Loucy (cell line): ENCODE results near the gene TANGO2.

ENCODE experiments used
- H2AFZ ChIP-seq: fragments of 200-600 bp; sonication (generic); 2 replicates; pipeline ENCODE4 v1.6.0; 2016; ENCODE audit warnings: antibody characterized with exemption, mild to moderate bottlenecking, low read length, moderate library complexity
- H3F3A ChIP-seq: fragments of 200-600 bp; 2 replicates; pipeline ENCODE4 v1.6.0; 2016; ENCODE audit warnings: antibody characterized with exemption, low read depth, mild to moderate bottlenecking
- H3K27me3 ChIP-seq: fragments of 200-600 bp; sonication (generic); 2 replicates; pipeline ENCODE4 v1.6.1; 2014; ENCODE audit warnings: low read length, mild to moderate bottlenecking; ENCODE audit not compliant: insufficient read depth, poor library complexity, severe bottlenecking
- H3K36me3 ChIP-seq: fragments of 200-600 bp; sonication (generic); 2 replicates; pipeline ENCODE4 v1.6.1; 2016; ENCODE audit warnings: low read length; ENCODE audit not compliant: insufficient read depth
- H3K4me1 ChIP-seq: fragments of 200-600 bp; sonication (generic); 2 replicates; pipeline ENCODE4 v1.5.1; 2014; ENCODE audit warnings: low read length, mild to moderate bottlenecking; ENCODE audit not compliant: insufficient read depth, poor library complexity, severe bottlenecking
- H3K4me2 ChIP-seq: fragments of 200-600 bp; sonication (generic); 2 replicates; pipeline ENCODE4 v1.6.0; 2014; ENCODE audit warnings: antibody characterized with exemption, low read length, low read depth, mild to moderate bottlenecking; ENCODE audit not compliant: poor library complexity, severe bottlenecking
- H3K4me3 ChIP-seq: fragments of 200-600 bp; sonication (generic); 2 replicates; pipeline ENCODE4 v1.5.1; 2014; ENCODE audit warnings: low read length, mild to moderate bottlenecking, mixed read lengths; ENCODE audit not compliant: poor library complexity, severe bottlenecking
- H3K79me2 ChIP-seq: fragments of 200-600 bp; sonication (generic); 2 replicates; pipeline ENCODE4 v1.6.1; 2014; ENCODE audit warnings: low read length; ENCODE audit not compliant: insufficient read depth
- H3K9ac ChIP-seq: fragments of 200-600 bp; sonication (generic); 2 replicates; pipeline ENCODE4 v1.6.0; 2014; ENCODE audit warnings: mild to moderate bottlenecking, low read depth, low read length, moderate library complexity; ENCODE audit not compliant: poor library complexity, severe bottlenecking
- H3K9me2 ChIP-seq: fragments of 200-600 bp; sonication (generic); replicated peaks from 2 replicates; pipeline ENCODE4 v1.6.1; 2016; ENCODE audit warnings: low read depth, low read length, mixed read lengths
- H3K9me3 ChIP-seq: fragments of 200-600 bp; sonication (generic); 2 replicates; pipeline ENCODE4 v1.6.1; 2014; ENCODE audit warnings: mild to moderate bottlenecking, antibody characterized with exemption, low read length, low read depth; ENCODE audit not compliant: insufficient read depth
- H4K20me1 ChIP-seq: fragments of 200-600 bp; sonication (generic); 2 replicates; pipeline ENCODE4 v1.6.0; 2014; ENCODE audit warnings: antibody characterized with exemption, low read length, mild to moderate bottlenecking; ENCODE audit not compliant: insufficient read depth, poor library complexity, severe bottlenecking
- CTCF ChIP-seq: fragments of 200-600 bp; sonication (generic); conservative IDR thresholded peaks from 2 replicates; pipeline ENCODE4 v1.5.1; 2014; ENCODE audit warnings: mild to moderate bottlenecking, antibody characterized with exemption, low read length
- EZH2phosphoT487 ChIP-seq: fragments of 200-600 bp; IDR thresholded peaks from 2 replicates; pipeline ENCODE4 v1.6.1; 2018; ENCODE audit warnings: antibody characterized with exemption, mild to moderate bottlenecking, moderate library complexity, borderline replicate concordance

TANGO2 gene

DNA sequence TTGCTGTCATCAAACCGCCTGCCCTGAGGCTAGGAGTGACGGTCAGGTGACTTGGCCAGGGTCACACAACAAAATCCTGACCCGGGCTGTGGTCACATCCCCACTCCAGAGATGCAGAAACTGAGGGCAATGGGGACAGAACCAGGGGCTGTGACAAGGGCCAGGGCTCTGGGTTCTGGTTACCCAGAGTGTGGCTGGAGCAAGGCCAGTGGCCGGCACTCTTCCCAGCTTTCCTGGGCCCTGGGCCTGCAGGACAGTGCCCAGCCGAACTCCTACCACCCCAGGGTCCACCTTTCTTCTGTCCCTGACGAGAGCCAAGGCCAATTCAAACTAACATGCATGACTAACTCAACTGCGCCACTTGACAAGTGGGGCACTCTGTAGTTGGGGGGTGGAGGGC lies 40.1 kb upstream of the TANGO2 start:
- no peak overlapping the region for H3K9ac ChIP-seq
- H3K27me3 ChIP-seq: no peaks in the 10 kb centered on the region
- H3K9me3 ChIP-seq: no peaks in the 10 kb centered on the region
- H3K36me3 ChIP-seq: no peaks in the 10 kb centered on the region
- no peak for TF ChIP-seq EZH2phosphoT487
- no peak for TF ChIP-seq CTCF
- H3F3A ChIP-seq: no peaks in the 10 kb centered on the region
- H3K4me1 ChIP-seq: peaks cover 6% of the 10 kb centered on the region
- H3K4me2 ChIP-seq: no peak overlapping the region
- no peaks in the 10 kb centered on the region for H3K9me2 ChIP-seq
- H3K79me2 ChIP-seq: no peaks in the 10 kb centered on the region
- H3K4me3 ChIP-seq: no peak overlapping the region
- H4K20me1 ChIP-seq: no peaks in the 10 kb centered on the region
- H2AFZ ChIP-seq: no peak overlapping the region

- no peak overlapping the region for H3K4me3 ChIP-seq
- no peak overlapping the region for H3K4me2 ChIP-seq
- H3K4me1 ChIP-seq: no peaks in the 10 kb centered on the region
- H3K9ac ChIP-seq: no peak overlapping the region
- H3K9me3 ChIP-seq: no peaks in the 10 kb centered on the region
- H3K9me2 ChIP-seq: no peaks in the 10 kb centered on the region
- H4K20me1 ChIP-seq: no peaks in the 10 kb centered on the region
- H3K36me3 ChIP-seq: no peaks in the 10 kb centered on the region
- no peak overlapping the region for H2AFZ ChIP-seq
- no peak for TF ChIP-seq EZH2phosphoT487
- TF ChIP-seq CTCF: no peak
- H3F3A ChIP-seq: no peaks in the 10 kb centered on the region
- no peaks in the 10 kb centered on the region for H3K27me3 ChIP-seq
- no peaks in the 10 kb centered on the region for H3K79me2 ChIP-seq
Observed at GRCh38 chr22:19981171-19981960, 39.5 kb upstream of the TANGO2 start.

DNA sequence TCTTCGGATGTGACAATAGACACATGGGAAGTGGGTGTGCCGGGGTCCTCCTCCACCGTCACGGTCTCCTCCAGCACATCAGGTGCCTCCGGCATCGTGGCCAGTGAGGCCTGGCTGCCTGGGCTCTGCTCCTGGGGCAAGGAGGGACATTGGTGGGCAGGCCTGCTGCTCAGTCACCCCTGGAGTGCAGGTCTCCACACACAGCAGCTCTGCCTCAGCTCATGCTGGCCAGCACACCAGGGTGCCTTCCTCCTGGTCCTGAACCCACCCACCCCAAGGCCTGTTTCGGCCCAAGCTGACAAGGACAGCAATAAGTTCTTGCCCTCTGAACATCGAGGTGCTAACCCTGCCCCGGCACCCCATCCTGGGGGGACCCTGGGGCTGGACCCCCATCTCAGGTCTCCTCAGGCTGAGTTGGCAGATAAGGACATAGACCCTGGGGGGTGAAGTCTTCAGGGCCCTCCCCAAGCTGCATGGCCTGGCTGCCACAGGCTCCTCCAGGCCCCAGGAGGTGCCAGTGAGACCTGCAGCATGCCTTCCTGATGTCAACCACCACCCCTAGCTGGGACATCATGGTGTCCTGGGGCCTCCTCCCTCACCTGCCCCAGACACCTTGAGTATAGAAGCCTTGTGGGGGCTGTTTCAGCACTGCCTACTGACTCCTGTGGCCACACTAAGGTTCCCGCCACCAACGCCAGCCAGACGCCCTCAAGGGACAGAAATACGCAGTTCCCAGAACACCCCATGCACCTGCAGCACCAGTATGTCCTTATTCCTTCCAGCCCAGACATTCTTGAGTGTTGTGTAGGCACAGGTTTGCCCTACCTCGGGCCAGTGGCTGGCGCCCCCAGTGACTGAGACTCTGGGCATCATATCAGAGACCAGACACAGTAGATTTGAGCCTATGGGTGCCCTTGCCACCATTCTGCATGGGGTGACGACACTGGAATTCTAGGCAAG lies 38.7 kb upstream of the TANGO2 start:
- Histone ChIP-seq H3K36me3 (no peaks in the 10 kb centered on the region), H3K4me2 (no peak overlapping the region), H3K79me2 (no peaks in the 10 kb centered on the region)

More for the DNA sequence above, 38.7 kb upstream of the TANGO2 start:
- Histone ChIP-seq H3K9me2 (no peaks in the 10 kb centered on the region), H3K9ac (no peak overlapping the region), H2AFZ (no peak overlapping the region), H3K4me3 (no peak overlapping the region), H3K9me3 (no peaks in the 10 kb centered on the region), H3F3A (no peaks in the 10 kb centered on the region), H3K4me1 (peaks cover 2% of the 10 kb centered on the region), H4K20me1 (no peaks in the 10 kb centered on the region), H3K27me3 (no peaks in the 10 kb centered on the region)
- TF ChIP-seq CTCF (no peak), EZH2phosphoT487 (no peak)
